ENCODE data around the gene TPR.
"Not testable (repeated sequence)": the region's sequence is repeated elsewhere in the genome, so short reads cannot be mapped to it uniquely, and the experiment has no call there.

The TPR gene

GRCh38 chr1:186391841-186392240 lies 16.8 kb upstream of the TPR start:
- Histone ChIP-seq H3K36me3 (ENCODE audit: insufficient read depth, low read depth, low read length) (peaks cover 91% of the 10 kb centered on the region), H3K27ac (ENCODE audit: low read length) (no peak overlapping the region), H3K4me1 (ENCODE audit: insufficient read depth, low read length) (no peaks in the 10 kb centered on the region), H3K4me3 (ENCODE audit: low read length) (no peak overlapping the region), H3K27me3 (ENCODE audit: insufficient read depth, low read length) (no peaks in the 10 kb centered on the region), H3K9ac (ENCODE audit: low read depth, low read length) (no peak overlapping the region), H3K9me3 (ENCODE audit: insufficient read depth, low read depth, low read length) (no peaks in the 10 kb centered on the region)

GRCh38 chr1:186390925-186391324 lies 15.9 kb upstream of the TPR start:
- Histone ChIP-seq H3K36me3 (ENCODE audit: insufficient read depth, low read depth, low read length) (peaks cover 91% of the 10 kb centered on the region), H3K27me3 (ENCODE audit: insufficient read depth, low read length) (no peaks in the 10 kb centered on the region), H3K9me3 (ENCODE audit: insufficient read depth, low read depth, low read length) (no peaks in the 10 kb centered on the region), H3K9ac (ENCODE audit: low read depth, low read length) (no peak overlapping the region), H3K27ac (ENCODE audit: low read length) (no peak overlapping the region), H3K4me3 (ENCODE audit: low read length) (no peak overlapping the region), H3K4me1 (ENCODE audit: insufficient read depth, low read length) (no peaks in the 10 kb centered on the region)

- Histone ChIP-seq H3K27me3 (ENCODE audit: insufficient read depth, low read length) (no peaks in the 10 kb centered on the region), H3K9me3 (ENCODE audit: insufficient read depth, low read depth, low read length) (no peaks in the 10 kb centered on the region), H3K36me3 (ENCODE audit: insufficient read depth, low read depth, low read length) (peaks cover 92% of the 10 kb centered on the region)
Measured at GRCh38 chr1:186386725-186387383, 11.8 kb upstream of the TPR start.

GRCh38 chr1:186375929-186376319 lies 871 bp upstream of the TPR start:
- H3K9ac ChIP-seq (ENCODE audit: low read depth, low read length), result peak overlapping the region; percentile 93
- peak overlapping the region; percentile 92 for H3K4me3 ChIP-seq (ENCODE audit: low read length)
- peaks cover 9% of the 10 kb centered on the region; the same call in 1 of the 2 replicates for H3K4me1 ChIP-seq (ENCODE audit: insufficient read depth, low read length)
- no peaks in the 10 kb centered on the region for H3K27me3 ChIP-seq (ENCODE audit: insufficient read depth, low read length)
- peaks cover 50% of the 10 kb centered on the region for H3K36me3 ChIP-seq (ENCODE audit: insufficient read depth, low read depth, low read length)
- H3K27ac ChIP-seq (ENCODE audit: low read length), result peak overlapping the region; percentile 15
- H3K9me3 ChIP-seq (ENCODE audit: insufficient read depth, low read depth, low read length), result no peaks in the 10 kb centered on the region

More at GRCh38 chr1:186386725-186387383, 11.8 kb upstream of the TPR start:
- Histone ChIP-seq H3K27ac (ENCODE audit: low read length) (no peak overlapping the region), H3K9ac (ENCODE audit: low read depth, low read length) (no peak overlapping the region), H3K4me3 (ENCODE audit: low read length) (no peak overlapping the region), H3K4me1 (ENCODE audit: insufficient read depth, low read length) (no peaks in the 10 kb centered on the region)

DNA sequence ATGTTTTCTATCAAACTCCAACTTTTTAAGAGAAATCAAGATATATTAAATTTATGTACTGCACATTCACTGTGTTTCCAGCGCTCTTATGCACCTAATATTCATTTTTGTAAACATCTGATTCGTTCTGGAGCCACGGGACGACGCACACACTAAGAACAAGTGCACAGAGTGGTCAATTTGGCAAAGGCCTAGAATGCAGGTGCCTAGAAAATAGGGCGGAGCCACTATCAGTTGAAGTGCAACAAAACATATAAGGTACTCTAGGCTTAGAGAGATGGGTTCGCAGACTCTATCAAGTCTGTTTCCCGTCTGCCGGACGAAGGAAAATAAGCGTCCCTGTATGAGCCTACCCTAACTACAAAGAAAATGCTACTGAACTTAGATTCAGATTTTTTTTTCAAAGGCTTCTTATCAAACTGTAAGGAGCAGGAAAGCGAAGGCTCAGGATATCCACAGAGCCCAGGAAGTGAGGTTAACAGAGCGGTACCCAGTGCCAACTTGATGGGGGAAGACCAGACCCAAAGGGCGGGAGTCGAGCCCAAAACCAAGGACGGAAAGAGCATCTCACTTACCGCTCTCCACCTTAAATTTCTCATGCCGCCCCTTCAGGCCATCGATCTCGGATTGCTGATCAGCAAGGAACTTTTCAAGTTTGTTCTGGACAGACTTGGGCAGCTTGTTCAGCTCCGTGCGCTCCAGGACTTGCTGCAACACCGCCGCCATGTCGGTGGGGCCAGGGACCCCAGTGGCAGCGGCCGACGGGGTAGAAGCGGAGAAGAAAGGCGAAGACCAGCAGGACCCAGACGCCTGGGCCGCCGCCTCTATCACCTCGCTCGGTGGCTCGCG lies 526 bp downstream of the TPR start:
- Histone ChIP-seq H3K36me3 (ENCODE audit: insufficient read depth, low read depth, low read length) (peaks cover 50% of the 10 kb centered on the region), H3K4me1 (ENCODE audit: insufficient read depth, low read length) (peaks cover 9% of the 10 kb centered on the region; the same call in 1 of the 2 replicates), H3K27ac (ENCODE audit: low read length) (peak overlapping the region; percentile 9), H3K9me3 (ENCODE audit: insufficient read depth, low read depth, low read length) (no peaks in the 10 kb centered on the region), H3K4me3 (ENCODE audit: low read length) (peak overlapping the region; percentile 92), H3K27me3 (ENCODE audit: insufficient read depth, low read length) (no peaks in the 10 kb centered on the region), H3K9ac (ENCODE audit: low read depth, low read length) (peak overlapping the region; percentile 88)

GRCh38 chr1:186347837-186348691 lies 27.0 kb downstream of the TPR start:
- peaks cover 97% of the 10 kb centered on the region for H3K36me3 ChIP-seq (ENCODE audit: insufficient read depth, low read depth, low read length)
- H3K27ac ChIP-seq (ENCODE audit: low read length); H3K27me3 ChIP-seq (ENCODE audit: insufficient read depth, low read length); H3K4me3 ChIP-seq (ENCODE audit: low read length); H3K4me1 ChIP-seq (ENCODE audit: insufficient read depth, low read length); H3K9ac ChIP-seq (ENCODE audit: low read depth, low read length); H3K9me3 ChIP-seq (ENCODE audit: insufficient read depth, low read depth, low read length): not testable (repeated sequence)

- Histone ChIP-seq H3K9me3 (ENCODE audit: insufficient read depth, low read depth, low read length) (no peaks in the 10 kb centered on the region), H3K36me3 (ENCODE audit: insufficient read depth, low read depth, low read length) (peaks cover 97% of the 10 kb centered on the region), H3K9ac (ENCODE audit: low read depth, low read length) (no peak overlapping the region), H3K4me1 (ENCODE audit: insufficient read depth, low read length) (no peaks in the 10 kb centered on the region), H3K27ac (ENCODE audit: low read length) (no peak overlapping the region), H3K4me3 (ENCODE audit: low read length) (no peak overlapping the region), H3K27me3 (ENCODE audit: insufficient read depth, low read length) (no peaks in the 10 kb centered on the region)
Measured at GRCh38 chr1:186340772-186341171, 34.3 kb downstream of the TPR start.

GRCh38 chr1:186337554-186337953 lies 37.5 kb downstream of the TPR start:
- Histone ChIP-seq H3K4me1 (ENCODE audit: insufficient read depth, low read length) (no peaks in the 10 kb centered on the region), H3K9ac (ENCODE audit: low read depth, low read length) (no peak overlapping the region), H3K4me3 (ENCODE audit: low read length) (no peak overlapping the region), H3K27me3 (ENCODE audit: insufficient read depth, low read length) (no peaks in the 10 kb centered on the region), H3K36me3 (ENCODE audit: insufficient read depth, low read depth, low read length) (peaks cover 97% of the 10 kb centered on the region), H3K27ac (ENCODE audit: low read length) (no peak overlapping the region), H3K9me3 (ENCODE audit: insufficient read depth, low read depth, low read length) (no peaks in the 10 kb centered on the region)

GRCh38 chr1:186330758-186331157 lies 44.3 kb downstream of the TPR start:
- Histone ChIP-seq H3K27ac (ENCODE audit: low read length) (no peak overlapping the region), H3K27me3 (ENCODE audit: insufficient read depth, low read length) (no peaks in the 10 kb centered on the region), H3K4me1 (ENCODE audit: insufficient read depth, low read length) (no peaks in the 10 kb centered on the region), H3K9me3 (ENCODE audit: insufficient read depth, low read depth, low read length) (no peaks in the 10 kb centered on the region), H3K36me3 (ENCODE audit: insufficient read depth, low read depth, low read length) (peaks cover 95% of the 10 kb centered on the region), H3K9ac (ENCODE audit: low read depth, low read length) (no peak overlapping the region), H3K4me3 (ENCODE audit: low read length) (no peak overlapping the region)

DNA sequence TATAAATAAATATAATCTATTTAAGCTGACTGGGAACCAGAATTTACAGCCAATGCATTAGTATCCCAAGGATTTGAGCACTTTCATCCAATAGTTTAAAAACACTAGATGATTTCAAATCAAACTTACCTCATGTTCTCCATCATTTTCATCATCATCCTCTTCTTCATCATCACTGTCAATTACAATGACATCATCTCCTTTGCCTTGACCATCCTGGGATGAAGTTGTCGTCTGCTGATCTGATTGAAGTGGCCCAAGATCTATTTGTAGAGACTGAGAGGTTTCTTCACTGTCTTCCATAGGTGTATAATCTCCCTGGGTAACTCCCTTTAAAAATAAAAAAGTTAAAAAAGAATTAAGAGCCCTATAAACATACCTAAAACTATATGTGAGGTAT lies 47.7 kb downstream of the TPR start:
- no peaks in the 10 kb centered on the region for H3K9me3 ChIP-seq (ENCODE audit: insufficient read depth, low read depth, low read length)
- no peak overlapping the region for H3K27ac ChIP-seq (ENCODE audit: low read length)
- H3K4me1 ChIP-seq (ENCODE audit: insufficient read depth, low read length), result no peaks in the 10 kb centered on the region
- H3K4me3 ChIP-seq (ENCODE audit: low read length), result no peak overlapping the region
- H3K27me3 ChIP-seq (ENCODE audit: insufficient read depth, low read length), result no peaks in the 10 kb centered on the region
- no peak overlapping the region for H3K9ac ChIP-seq (ENCODE audit: low read depth, low read length)
- H3K36me3 ChIP-seq (ENCODE audit: insufficient read depth, low read depth, low read length), result peaks cover 93% of the 10 kb centered on the region

DNA sequence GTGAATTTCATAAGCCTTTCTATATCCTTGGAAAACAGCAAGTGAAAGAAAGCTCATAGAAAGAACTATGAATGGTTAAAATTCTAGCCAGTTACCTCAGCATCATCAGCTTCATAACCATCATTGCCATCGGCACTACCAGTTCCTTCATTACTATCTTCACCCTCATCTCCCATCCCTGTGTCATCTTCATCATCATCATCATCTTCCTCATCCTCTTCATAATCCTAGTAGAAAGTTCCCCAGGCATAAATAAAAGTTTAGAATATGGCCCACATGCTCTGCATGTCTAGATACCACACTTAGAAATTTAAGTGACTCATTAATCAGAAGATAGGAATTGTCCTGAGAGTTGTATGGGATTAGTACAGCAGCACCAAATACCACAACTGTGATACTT lies 49.0 kb downstream of the TPR start:
- Histone ChIP-seq H3K4me3 (ENCODE audit: low read length) (no peak overlapping the region), H3K36me3 (ENCODE audit: insufficient read depth, low read depth, low read length) (peaks cover 93% of the 10 kb centered on the region), H3K27me3 (ENCODE audit: insufficient read depth, low read length) (no peaks in the 10 kb centered on the region), H3K27ac (ENCODE audit: low read length) (no peak overlapping the region), H3K4me1 (ENCODE audit: insufficient read depth, low read length) (no peaks in the 10 kb centered on the region), H3K9me3 (ENCODE audit: insufficient read depth, low read depth, low read length) (no peaks in the 10 kb centered on the region), H3K9ac (ENCODE audit: low read depth, low read length) (no peak overlapping the region)

Data from iPS-20b (cell line).